Renal pelvis (tissue), 4 donors: ENCODE data around the gene TMIGD1. TPM values are rescaled to one million over a fixed set of nuclear protein-coding genes. Genes with fewer than 3 reads are reported as not detected.

Source experiments
- DNase-seq: peaks from one replicate; pipeline ENCODE4 v3.0.0-alpha.2; 2013
- polyA plus RNA-seq, 3 donors: library from polyadenylated mRNA; unstranded; fragments of 120-200 nt; gene quantifications; one replicate each; pipeline ENCODE4 v1.2.1, GENCODE V29; 2013; ENCODE audit not compliant: insufficient read length in 3 of 3

TMIGD1 gene
- polyA plus RNA-seq, 3 donors = 0.56 to 0.81 (median 0.61) TPM

DNA sequence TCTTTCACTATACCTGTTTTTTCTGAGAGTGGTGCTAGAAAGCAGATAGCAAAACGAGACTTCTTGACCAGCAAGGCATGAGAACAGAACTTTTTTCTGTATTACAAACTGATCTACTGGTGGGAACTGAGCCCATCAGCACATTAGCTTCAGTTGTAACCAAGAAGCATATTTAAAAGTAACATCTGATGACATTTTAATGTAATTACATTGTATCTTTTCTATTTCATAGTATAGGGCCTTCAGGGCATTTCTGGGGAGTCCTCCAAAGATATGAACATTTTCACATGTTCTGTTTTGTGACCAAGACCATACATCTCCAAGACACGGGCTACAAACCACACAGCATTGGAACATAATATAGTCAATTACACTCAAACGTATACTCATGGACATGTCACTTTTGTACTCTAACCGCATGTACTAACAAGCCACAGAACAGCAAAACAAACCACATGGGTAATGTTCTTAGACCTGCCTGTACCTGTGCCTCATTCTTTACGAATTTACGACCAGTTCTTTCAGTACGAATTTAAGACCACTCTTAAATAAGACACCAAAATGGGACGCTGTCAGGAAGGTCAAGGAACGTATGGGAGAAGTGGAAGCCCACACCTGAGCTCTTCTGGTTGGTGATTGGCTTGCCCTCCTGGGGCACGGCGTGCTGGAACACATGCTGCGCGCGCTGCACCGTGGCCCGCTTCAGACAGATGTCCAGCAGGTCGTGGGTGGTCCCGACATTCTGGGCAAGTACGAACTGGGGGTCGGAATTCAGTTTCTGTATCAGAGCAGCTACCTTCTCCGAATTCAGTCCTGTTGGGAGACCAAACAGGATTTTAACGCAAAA lies 42.9 kb downstream of the TMIGD1 start:
- DNase-seq = peak; percentile 47

DNA sequence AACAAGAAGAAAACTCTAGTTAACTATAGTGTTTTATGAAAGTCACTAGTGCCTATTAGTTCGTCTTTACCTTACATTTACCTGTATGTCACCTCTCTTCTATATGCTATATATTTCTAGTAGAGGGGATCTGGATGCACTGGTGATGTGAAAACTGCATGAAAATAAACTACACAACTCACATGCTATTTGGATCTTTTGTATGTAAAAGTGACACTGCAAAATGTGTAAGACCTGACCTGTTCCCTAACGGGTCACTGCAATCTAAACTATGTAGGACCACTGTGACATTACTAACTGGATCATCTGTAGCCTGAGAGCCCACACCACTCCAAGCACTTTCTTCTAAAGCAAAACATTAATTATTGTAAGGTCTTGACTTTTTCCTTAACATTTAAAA lies 43.8 kb downstream of the TMIGD1 start:
- DNase-seq = no peak

DNA sequence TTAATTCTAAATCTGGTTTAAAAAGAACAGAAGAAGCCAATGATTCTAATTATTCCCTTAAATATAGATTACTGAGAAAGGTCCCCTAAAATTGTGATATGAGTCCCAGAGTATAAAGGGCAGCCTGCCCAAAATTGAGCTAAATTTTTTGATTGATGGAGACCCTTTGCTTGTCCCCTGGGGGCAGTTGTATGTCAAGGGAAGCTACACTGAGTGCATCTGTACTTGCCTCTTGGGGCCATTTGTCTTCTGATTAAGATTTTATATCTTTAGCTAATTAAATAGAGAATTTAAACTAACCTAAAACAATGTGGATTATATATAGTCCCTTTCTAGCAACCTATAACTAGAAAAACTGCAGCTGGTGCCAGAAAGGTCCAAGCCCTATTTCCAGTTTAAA lies 54.7 kb downstream of the TMIGD1 start:
- no peak for DNase-seq

DNA sequence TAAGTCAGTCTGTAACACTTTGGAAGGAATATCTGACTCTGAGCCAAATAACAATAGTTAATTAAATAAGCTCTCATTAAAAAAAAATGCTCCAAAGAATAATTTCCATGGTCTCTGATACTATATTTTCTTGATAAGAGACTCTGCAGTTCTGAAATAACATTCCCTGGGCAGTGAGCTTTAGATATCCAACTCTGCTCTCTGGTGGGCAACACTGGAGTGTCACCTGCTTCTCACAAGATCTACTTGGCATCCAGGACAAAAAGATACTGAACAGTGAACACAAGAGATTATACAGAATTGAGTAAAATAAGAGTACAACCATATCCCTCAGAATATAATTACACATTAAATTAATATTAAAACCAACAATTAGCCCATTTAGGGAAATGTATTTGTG lies 55.8 kb downstream of the TMIGD1 start:
- DNase-seq = peak; percentile 44

DNA sequence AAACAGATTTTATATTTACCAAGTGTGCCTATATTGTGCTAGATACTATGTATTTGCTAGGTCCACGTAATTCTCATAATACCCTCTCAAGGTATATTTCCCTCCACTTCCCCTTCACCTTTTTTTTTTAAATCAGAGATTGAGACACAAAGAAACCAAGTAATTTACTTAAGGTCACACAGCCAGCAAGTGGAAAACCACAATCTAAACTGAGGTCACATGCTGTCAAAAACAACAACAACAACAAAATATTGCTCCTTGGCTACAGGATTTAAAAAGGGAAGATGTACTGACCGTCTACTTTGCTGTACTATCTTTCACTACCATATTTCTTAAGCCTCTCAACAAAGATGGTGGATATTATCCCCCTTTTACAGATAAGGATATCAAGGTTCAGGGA lies 57.9 kb downstream of the TMIGD1 start:
- no peak for DNase-seq

DNA sequence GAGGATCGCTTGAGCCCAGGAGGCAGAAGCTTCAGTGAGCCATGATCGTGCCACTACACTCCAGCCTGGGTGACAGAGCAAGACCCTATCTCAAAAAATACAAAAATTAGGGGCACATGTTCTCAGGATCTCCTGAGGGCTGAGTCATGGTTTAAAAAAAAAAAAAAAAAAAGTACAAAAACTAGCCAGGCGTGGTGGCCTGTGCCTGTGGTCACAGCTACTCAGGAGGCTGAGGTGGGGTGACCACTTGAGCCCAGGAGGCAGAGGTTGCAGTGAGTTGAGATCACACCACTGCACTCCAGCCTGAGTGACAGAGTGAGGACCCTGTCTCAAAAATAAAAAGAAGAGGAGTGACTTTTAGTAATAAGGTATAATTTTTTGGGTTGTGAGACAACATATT lies 59.0 kb downstream of the TMIGD1 start:
- DNase-seq = no peak

DNA sequence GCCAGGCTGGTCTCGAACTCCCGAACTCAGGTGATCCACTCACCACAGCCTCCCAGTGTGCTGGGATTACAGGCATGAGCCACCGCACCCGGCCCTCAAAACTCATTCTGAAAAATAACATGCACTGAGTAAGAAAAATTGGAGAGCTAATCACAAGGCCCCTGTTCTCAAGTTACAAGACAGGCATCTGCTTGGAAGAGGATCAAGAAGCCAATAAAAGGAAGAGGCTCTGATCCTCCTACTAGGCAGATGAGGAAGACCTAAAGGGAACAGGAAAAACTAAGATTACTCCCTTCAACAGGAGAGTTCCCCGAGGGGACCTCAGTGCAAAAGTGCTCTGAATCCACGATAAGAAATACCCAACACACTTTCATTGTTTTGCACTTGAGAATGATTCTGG lies 60.5 kb downstream of the TMIGD1 start:
- no peak for DNase-seq

DNA sequence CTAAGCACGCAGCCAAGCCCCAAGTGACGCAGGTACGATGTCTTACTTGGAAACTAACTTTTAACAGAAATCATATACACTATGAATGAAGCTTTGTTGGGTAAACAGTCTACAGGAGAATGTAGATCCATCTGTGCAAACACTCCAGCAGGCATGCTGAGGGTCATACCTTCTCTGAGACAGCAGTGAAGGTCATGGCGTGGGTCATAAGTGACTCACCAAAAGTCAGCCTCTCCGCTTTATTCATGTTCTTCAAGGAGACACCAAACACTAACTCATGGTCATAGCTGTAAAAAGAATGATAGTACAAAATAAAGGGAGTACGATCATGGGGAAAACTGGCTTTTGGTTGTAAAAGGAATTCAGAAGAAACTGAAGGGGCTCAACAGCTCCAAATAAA lies 62.8 kb downstream of the TMIGD1 start:
- DNase-seq = no peak

DNA sequence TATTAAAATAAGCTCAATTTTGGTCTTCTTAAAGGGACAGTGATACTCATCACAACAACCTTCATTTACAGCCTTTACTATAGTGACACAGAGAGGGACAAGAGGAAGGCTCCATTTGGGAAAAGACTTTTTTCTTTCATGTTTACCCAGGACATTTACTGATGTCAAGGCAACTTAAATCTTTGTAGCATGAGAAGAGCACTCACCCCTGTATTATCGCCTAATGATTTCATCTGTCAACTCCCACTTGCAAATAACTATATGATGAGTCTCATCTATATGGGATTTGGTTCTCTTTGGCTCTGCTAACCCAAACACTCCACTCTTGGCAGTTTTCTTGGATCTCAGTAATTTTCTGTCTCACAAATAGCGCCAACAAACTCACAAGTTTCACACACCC lies 66.2 kb downstream of the TMIGD1 start:
- DNase-seq = no peak

Other genes with a start within 250 kb of the TMIGD1 start
- gene NSRP1, start 217.2 kb downstream of the TMIGD1 start, polyA plus RNA-seq = 10 to 100 TPM; 35.1 to 42.2 (median 37.8) TPM
- gene SLC6A4, start 98.4 kb downstream of the TMIGD1 start, polyA plus RNA-seq = under 1 TPM; 0.66 to 0.90 (median 0.71) TPM
- gene BLMH, start 42.1 kb downstream of the TMIGD1 start, polyA plus RNA-seq = 10 to 100 TPM; 79.7 to 91.5 (median 82.6) TPM
- 10 to 100 TPM; 86.8 to 91.6 (median 88.9) TPM for gene CPD, start 44.9 kb upstream of the TMIGD1 start, polyA plus RNA-seq
- gene GOSR1, start 143.4 kb upstream of the TMIGD1 start, polyA plus RNA-seq = 10 to 100 TPM; 45.7 to 53.1 (median 50.8) TPM